GM13977 (cell line): ENCODE data around the gene GLRA3.

Experiments used
- DNase-seq: peaks from one replicate; pipeline ENCODE4 v3.0.0; 2012; ENCODE audit warnings: low spot score
- CTCF ChIP-seq: IDR thresholded peaks from 2 replicates; pipeline ENCODE4 v1.5.1; 2012; ENCODE audit warnings: mild to moderate bottlenecking, control low read depth; ENCODE audit not compliant: insufficient read depth; ENCODE audit errors: extremely low read depth, missing control alignments
- in situ Hi-C: fragments of 300-500 bp; cut with MboI; formaldehyde crosslinking; loops from one replicate; pipeline ENCODE4 v1.12.0; 2022; ENCODE audit warnings: low sequenced_read_pairs, low pct_unique_long_range_greater_than_20kb, mixed read lengths, inconsistent platforms; ENCODE audit not compliant: unreplicated experiment

GLRA3 gene

GRCh38 chr4:174709526-174709925, 119.5 kb downstream of the GLRA3 start:
- no peak for DNase-seq
- in situ Hi-C loops: loop anchor here (25.0 kb wide), 1 partner anchor 347 kb away; no protein-coding TSS in a partner anchor
- TF ChIP-seq CTCF: no peak

GRCh38 chr4:174708381-174708780, 120.7 kb downstream of the GLRA3 start:
- DNase-seq: no peak
- no peak for TF ChIP-seq CTCF
- in situ Hi-C loops: loop anchor here (25.0 kb wide), 1 partner anchor 346 kb away; no protein-coding TSS in a partner anchor

- in situ Hi-C loops: loop anchor here (25.0 kb wide), 1 partner anchor 346 kb away; no protein-coding TSS in a partner anchor
- TF ChIP-seq CTCF: no peak
These were observed 121.1 kb downstream of the GLRA3 start for GRCh38 chr4:174707902-174708301.

GRCh38 chr4:174707051-174707676, 121.9 kb downstream of the GLRA3 start:
- in situ Hi-C loops: loop anchor here (25.0 kb wide), 1 partner anchor 345 kb away; no protein-coding TSS in a partner anchor

More at GRCh38 chr4:174707902-174708301, 121.1 kb downstream of the GLRA3 start:
- DNase-seq: no peak

GRCh38 chr4:174702979-174703478, 126.0 kb downstream of the GLRA3 start:
- in situ Hi-C loops: loop anchor here (25.0 kb wide), 1 partner anchor 341 kb away; no protein-coding TSS in a partner anchor
- no peak for DNase-seq
- no peak for TF ChIP-seq CTCF

More at GRCh38 chr4:174707051-174707676, 121.9 kb downstream of the GLRA3 start:
- TF ChIP-seq CTCF: no peak
- DNase-seq: peak; percentile 41

- no peak for DNase-seq
- in situ Hi-C loops: loop anchor here (25.0 kb wide), 1 partner anchor 337 kb away; no protein-coding TSS in a partner anchor
- no peak for TF ChIP-seq CTCF
These were observed 129.4 kb downstream of the GLRA3 start for GRCh38 chr4:174699654-174700053.
